Measurements from ENCODE around the gene CDKN2D. TPM values are rescaled to one million over a fixed set of nuclear protein-coding genes. Genes with fewer than 3 reads are reported as not detected.
A peak's percentile ranks its signal among the peaks of the same experiment; 100 is the strongest.

Gene CDKN2D
- total and polyA plus RNA-seq, 2 of the 13 experiments (the other 11 are each of a cell fraction or from before 2014, with no cell fraction given), result 5.4 to 8.6 TPM

GRCh38 chr19:10565567-10566407 is 3.0 kb downstream of the CDKN2D start, which contains the start of gene KRI1 (continued):
- TF ChIP-seq TGIF2 (CRISPR knock-in tag; IDR thresholded peaks at IDR 0.05) (peak; percentile 83; the same call in 1 of the 2 replicates), TBL1XR1 (IDR thresholded peaks at IDR 0.05; ENCODE audit: borderline replicate concordance, low read length, partially characterized antibody) (no peak), CERS6 (CRISPR knock-in tag; IDR thresholded peaks at IDR 0.05) (no peak), ZNF256 (CRISPR knock-in tag; conservative IDR thresholded peaks at IDR 0.05) (no peak), TEAD3 (CRISPR knock-in tag; optimal IDR thresholded peaks at IDR 0.05; ENCODE audit: borderline replicate concordance) (peak; percentile 76), JUNB (CRISPR knock-in tag; IDR thresholded peaks at IDR 0.05; ENCODE audit: borderline replicate concordance) (no peak), PTBP1 (IDR thresholded peaks at IDR 0.05; ENCODE audit: low read depth, low read length, poor library complexity, severe bottlenecking) (no peak), PREB (CRISPR knock-in tag; IDR thresholded peaks at IDR 0.05) (no peak), CENPX (CRISPR knock-in tag; IDR thresholded peaks at IDR 0.05) (no peak), PLRG1 (conservative IDR thresholded peaks at IDR 0.05) (no peak), ZNF335 (CRISPR knock-in tag; IDR thresholded peaks at IDR 0.05) (peak; percentile 71; the same call in 1 of the 2 replicates), ATF7 (IDR thresholded peaks at IDR 0.05) (no peak), ATF7 (CRISPR knock-in tag; IDR thresholded peaks at IDR 0.05) (no peak), CENPT (CRISPR knock-in tag; IDR thresholded peaks at IDR 0.05; ENCODE audit: low read depth) (0 out of 2 replicates have a peak, but pooled peaks have one; percentile 35), NR0B2 (CRISPR knock-in tag; IDR thresholded peaks at IDR 0.05) (peak; percentile 88; the same call in 1 of the 2 replicates), ZHX1 (CRISPR knock-in tag; IDR thresholded peaks at IDR 0.05; ENCODE audit: low read depth) (no peak), ZNF766 (CRISPR knock-in tag; IDR thresholded peaks at IDR 0.05; ENCODE audit: borderline replicate concordance) (peak; percentile 96), ZNF18 (CRISPR knock-in tag; IDR thresholded peaks at IDR 0.05; ENCODE audit: insufficient replicate concordance) (peak; percentile 48), MED1 (CRISPR knock-in tag; IDR thresholded peaks at IDR 0.05) (peak; percentile 81), MXI1 (IDR thresholded peaks at IDR 0.05; ENCODE audit: borderline replicate concordance, low read depth, low read length) (peak; percentile 87; the same call in 1 of the 3 replicates)

Data from HepG2 (cell line).